ENCODE data around the gene TMEM82.

Gene TMEM82

DNA sequence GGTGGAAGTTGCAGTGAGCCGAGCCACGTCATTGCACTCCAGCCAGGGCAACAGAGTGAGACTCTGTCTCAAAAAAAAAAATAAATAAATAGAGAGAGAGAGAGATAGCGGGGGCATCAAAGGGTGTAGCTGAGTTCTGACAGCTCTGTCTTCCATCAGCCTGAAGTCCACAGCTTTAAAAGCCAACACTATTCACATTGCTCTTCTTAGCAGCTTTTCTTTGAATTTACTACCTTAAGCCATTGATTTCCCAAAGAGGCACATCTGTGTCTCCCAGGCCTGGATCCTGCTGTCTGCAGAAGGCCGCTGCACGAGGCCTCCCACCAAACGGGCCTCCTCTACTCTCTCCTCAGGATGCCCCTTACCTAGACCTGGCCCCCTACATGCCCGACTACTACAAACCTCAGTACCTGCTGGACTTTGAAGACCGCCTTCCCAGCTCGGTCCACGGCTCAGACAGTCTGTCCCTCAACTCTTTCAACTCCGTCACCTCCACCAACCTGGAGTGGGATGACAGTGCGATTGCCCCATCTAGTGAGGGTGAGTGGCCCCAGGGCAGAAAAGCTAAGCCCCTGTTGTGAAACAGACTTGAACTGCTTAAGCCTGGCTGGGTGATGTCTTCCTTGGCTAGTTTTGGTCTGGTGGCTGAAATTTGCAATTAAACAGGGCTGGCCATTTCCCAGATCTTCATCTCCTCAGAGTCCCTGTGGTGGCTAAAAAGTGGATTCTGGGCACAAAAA is 22.7 kb upstream of the TMEM82 start:
- DNase-seq (ENCODE audit: low read depth, low spot score), result peak; percentile 57

DNA sequence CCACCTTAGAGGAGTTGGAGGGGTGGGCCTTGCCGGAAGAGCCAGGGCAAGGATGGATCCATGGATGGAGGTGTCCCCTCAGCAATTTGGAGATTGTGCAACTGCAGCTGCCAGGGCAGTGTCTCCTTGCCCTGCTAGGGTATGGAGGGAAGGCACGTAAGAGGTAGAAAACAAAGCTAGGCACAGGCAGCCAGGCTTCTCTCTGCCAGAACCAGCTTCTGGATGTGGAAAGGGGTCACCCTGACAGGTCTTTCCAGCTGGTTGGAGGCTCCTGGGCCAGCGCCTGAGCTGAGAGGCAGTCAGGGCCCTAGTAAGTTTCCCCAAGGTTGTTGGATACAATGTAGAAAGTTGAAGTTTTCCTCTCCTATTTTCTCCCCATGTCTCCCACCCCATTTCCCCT is 21.4 kb upstream of the TMEM82 start:
- no peak for DNase-seq (ENCODE audit: low read depth, low spot score)

GRCh38 chr1:15722411-15722810 is 19.9 kb upstream of the TMEM82 start:
- no peak for DNase-seq (ENCODE audit: low read depth, low spot score)

- DNase-seq (ENCODE audit: low read depth, low spot score), result peak; percentile 87
Measured at GRCh38 chr1:15722836-15723532, 19.3 kb upstream of the TMEM82 start.

GRCh38 chr1:15723631-15724246 is 18.6 kb upstream of the TMEM82 start:
- DNase-seq (ENCODE audit: low read depth, low spot score), result no peak

DNA sequence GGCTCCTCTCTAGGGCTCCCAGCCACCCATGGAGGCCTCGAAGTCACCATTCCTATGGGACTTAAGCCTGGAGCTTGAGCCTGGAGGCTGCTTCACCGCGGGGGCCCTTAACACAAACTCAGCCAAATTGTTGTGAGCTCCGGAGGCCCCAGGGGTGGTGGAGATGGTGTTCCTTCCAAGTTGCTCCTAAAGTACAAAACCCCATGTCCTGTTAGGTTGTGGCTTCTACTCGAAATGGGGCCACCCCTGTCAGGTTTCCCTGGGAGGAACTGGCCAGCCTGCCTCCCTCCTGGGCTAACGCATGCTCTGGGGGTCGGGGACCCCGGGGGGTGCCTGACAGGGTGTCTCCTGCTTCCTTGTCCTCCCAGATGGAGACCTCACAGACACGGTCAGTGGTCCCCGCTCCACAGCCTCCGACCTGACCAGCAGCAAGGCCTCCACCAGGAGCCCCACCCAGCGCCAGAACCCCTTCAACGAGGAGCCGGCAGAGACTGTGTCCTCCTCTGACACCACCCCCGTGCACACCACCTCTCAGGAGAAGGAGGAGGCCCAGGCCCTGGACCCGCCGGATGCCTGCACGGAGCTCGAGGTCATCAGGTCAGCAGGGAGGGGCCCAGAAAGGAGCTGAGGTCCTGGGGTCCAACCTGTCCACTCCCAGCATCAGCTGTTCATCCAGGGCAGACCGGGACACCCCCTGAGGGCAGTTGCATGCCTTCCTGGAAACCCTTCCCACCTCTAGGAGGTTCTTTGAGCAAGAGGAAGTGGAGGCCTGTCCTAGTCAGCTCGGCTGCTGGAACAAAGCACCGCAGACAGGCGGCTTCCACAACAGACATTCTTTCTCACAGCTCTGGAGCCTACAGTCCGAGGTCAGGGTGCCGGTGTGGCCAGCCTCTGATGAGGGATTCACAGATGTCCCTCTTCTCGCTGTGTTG is 17.1 kb upstream of the TMEM82 start:
- DNase-seq (ENCODE audit: low read depth, low spot score), result peak; percentile 93

- DNase-seq (ENCODE audit: low read depth, low spot score), result no peak
Measured at GRCh38 chr1:15726508-15726907, 15.8 kb upstream of the TMEM82 start.

- DNase-seq (ENCODE audit: low read depth, low spot score), result peak; percentile 59
Measured at GRCh38 chr1:15727021-15727420, 15.3 kb upstream of the TMEM82 start.

DNA sequence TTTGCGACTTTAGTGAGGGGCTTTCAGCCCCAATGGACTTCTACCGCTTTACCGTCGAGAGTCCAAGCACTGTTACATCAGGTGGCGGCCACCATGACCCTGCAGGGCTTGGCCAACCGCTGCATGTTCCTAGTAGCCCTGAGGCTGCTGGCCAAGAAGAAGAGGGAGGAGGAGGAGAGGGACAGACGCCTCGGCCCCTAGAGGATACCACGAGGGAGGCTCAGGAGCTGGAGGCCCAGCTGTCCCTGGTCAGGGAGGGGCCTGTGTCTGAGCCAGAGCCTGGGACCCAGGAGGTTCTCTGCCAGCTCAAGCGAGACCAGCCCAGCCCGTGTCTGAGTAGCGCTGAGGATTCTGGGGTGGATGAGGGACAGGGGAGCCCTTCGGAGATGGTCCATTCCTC is 14.9 kb upstream of the TMEM82 start:
- DNase-seq (ENCODE audit: low read depth, low spot score), result no peak

DNA sequence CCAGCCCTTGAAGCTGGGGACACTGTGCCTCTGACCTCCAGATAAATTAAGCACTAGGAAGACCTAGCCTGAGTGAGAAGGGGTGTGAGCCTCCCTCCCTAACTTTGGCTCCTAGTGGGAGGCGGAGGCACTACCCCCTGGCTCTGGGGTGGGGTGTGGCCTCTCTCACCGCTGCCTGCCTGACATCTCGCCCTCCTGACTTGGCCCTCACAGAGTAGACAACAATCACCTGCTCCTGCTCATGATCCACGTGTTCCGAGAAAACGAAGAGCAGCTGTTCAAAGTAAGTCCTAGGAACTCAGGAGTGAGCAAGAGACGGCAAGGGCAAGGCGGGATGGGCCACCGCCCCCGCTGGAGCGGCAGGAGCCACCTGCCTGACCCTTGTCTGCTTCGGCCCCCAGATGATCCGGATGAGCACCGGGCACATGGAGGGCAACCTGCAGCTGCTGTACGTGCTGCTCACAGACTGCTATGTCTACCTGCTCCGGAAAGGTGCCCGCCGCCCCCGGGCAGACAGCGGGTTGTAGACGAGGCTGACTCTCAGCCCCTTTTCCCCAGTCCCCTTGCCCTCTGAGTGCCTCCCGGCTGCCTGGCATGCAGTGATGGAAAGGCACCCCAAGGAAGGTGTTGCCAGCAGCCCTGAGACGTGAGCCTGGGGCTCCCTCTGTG is 14.3 kb upstream of the TMEM82 start:
- DNase-seq (ENCODE audit: low read depth, low spot score), result no peak

- DNase-seq (ENCODE audit: low read depth, low spot score), result no peak
Measured at GRCh38 chr1:15728937-15729657, 13.2 kb upstream of the TMEM82 start.

- DNase-seq (ENCODE audit: low read depth, low spot score), result no peak
Measured at GRCh38 chr1:15730423-15730822, 11.9 kb upstream of the TMEM82 start.

DNA sequence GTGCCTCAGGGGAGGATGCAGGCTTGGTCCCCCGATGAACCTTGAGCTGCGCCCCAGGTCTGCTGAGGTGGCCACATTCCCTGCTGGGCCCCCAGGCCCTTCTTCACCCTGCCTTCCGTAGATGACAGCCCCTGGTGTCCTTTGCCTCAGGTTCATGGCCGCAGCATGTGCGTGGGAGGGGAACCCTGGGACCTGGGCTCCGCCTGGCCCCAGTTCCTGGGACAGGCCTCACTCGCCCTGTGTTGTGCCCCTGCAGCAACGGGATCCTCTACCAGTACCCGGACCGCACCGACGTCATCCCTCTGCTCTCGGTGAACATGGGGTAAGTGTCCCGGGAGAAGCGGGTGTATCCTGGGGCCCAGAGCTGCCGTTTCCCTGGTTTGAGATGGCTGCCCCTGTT is 11.4 kb upstream of the TMEM82 start:
- DNase-seq (ENCODE audit: low read depth, low spot score), result no peak

GRCh38 chr1:15731735-15732685 is 10.3 kb upstream of the TMEM82 start:
- DNase-seq (ENCODE audit: low read depth, low spot score), result no peak

DNA sequence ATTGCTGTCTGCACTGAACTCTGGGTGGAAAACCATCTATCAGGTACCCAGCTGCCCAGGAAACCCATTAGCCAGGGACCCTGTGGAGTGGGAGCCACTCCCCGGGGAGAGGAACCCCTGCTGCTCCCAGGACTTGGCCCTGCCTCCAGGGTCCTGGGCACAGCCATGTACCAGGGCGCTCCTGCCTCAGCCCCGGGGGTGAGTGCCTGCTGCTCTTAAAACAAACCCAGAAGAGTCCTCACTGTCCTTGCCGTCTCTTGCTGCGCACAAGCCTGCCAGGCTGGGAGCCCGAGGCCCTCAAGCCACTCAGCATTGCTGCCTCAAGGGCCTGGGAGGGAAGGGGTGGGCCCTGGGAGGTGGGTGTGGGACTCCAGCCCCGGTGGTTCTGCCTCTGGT is 9.6 kb upstream of the TMEM82 start:
- DNase-seq (ENCODE audit: low read depth, low spot score), result no peak

DNA sequence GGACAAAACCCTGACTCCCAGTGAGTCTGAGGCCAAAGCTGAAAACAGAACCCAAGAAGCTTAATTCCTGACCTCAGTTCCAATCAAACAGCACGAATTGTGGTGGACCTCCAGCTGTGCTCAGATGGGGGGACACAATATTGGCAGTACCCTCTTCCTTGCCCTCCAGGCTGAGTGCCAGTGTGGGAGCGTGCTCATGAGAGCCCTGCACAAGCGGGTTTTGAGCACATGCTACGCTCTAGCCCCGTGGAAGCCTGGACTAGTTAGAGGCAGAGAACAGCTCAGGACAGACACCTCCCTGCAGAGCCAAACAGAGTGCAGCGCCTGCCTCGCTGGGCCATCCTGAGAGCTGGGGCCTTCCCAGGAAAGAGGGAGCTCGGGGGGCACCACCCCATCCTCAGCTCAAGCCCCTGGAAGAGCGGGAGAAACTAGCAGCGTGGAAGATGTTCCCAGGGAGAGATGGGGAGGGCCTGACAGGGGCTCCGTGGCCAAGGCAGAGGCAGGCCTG is 9.0 kb upstream of the TMEM82 start:
- no peak for DNase-seq (ENCODE audit: low read depth, low spot score)

DNA sequence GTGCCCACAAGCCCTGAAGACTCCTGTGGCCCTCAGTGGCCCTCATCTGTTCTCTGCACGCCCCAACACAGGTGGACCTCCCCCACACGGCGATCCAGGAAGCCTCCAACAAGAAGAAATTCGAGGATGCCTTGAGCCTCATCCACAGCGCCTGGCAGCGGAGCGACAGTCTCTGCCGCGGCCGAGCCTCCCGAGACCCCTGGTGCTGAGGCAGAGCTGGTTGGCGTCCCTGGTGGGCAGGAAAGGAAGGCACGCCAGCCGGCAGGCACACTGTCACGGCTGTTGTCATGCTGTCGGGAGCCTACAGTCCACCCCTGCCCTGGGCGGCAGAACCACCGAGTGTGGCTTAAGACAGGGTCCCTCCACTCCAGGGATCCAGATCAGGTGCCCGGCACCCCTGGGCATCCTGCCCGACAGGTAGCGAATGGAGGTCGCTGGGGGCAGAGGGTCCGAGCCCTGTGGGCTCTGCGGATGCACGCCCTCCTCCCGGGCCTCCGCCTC is 8.5 kb upstream of the TMEM82 start:
- no peak for DNase-seq (ENCODE audit: low read depth, low spot score)

DNA sequence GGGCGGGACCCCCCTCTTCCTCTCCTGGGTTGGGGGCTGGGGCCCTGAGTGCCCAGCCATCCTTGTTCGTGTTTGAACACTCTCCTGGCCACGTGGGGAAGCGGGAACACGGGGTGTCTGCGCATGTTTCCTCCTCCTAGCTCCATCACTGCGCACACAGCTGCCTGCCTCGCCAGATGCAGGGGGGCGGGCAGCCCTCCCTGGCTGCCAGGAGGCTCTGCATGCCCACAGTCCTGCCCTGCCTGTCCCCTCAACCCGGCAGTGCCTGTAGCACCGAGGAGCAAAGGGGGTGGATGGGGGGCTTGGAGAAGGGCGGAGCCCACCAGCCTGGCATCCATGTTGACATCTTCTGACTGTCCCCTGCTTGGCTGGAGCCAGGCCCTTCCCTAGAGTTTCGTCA is 8.0 kb upstream of the TMEM82 start:
- no peak for DNase-seq (ENCODE audit: low read depth, low spot score)

- peak; percentile 91 for DNase-seq (ENCODE audit: low read depth, low spot score)
Measured at GRCh38 chr1:15734901-15735300, 7.4 kb upstream of the TMEM82 start.

Measured in ELF-1 (cell line).